ENCODE results near the gene PTPRK.

The PTPRK gene

DNA sequence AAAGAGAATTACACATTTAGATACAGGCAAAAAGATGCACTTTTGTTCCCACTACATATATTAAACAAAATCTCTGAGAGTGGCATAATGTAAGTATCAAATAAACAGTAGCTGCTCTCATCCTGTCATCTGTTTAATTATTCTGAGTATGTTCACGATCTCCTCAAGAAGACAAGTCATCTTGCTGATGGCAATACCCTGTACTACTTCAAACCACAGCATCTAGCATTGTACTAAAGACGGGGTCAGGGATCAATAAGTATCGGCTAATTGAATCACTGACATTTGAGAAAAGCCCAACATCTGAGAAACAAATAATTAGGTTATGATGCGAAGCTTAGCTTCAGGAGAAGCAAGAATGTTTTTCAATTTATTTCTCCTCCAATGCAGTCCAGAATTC, 175.1 kb downstream of the PTPRK start:
- Histone ChIP-seq H3K27me3 (no peaks in the 10 kb centered on the region), H3K36me3 (no peaks in the 10 kb centered on the region), H3K9me3 (no peaks in the 10 kb centered on the region), H3K27ac (no peak overlapping the region), H3K4me3 (no peak overlapping the region), H3K4me1 (peaks cover 0 to 9% (median under 1%) of the 10 kb centered on the region in 4 donors)
- intact Hi-C loops (cut with DNase I; ENCODE audit: low total_unique reads) = no loop called here
- TF ChIP-seq, protein P1, sequence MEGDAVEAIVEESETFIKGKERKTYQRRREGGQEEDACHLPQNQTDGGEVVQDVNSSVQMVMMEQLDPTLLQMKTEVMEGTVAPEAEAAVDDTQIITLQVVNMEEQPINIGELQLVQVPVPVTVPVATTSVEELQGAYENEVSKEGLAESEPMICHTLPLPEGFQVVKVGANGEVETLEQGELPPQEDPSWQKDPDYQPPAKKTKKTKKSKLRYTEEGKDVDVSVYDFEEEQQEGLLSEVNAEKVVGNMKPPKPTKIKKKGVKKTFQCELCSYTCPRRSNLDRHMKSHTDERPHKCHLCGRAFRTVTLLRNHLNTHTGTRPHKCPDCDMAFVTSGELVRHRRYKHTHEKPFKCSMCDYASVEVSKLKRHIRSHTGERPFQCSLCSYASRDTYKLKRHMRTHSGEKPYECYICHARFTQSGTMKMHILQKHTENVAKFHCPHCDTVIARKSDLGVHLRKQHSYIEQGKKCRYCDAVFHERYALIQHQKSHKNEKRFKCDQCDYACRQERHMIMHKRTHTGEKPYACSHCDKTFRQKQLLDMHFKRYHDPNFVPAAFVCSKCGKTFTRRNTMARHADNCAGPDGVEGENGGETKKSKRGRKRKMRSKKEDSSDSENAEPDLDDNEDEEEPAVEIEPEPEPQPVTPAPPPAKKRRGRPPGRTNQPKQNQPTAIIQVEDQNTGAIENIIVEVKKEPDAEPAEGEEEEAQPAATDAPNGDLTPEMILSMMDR (IDR thresholded peaks at IDR 0.05) = no peak
- DNase-seq = no peak

DNA sequence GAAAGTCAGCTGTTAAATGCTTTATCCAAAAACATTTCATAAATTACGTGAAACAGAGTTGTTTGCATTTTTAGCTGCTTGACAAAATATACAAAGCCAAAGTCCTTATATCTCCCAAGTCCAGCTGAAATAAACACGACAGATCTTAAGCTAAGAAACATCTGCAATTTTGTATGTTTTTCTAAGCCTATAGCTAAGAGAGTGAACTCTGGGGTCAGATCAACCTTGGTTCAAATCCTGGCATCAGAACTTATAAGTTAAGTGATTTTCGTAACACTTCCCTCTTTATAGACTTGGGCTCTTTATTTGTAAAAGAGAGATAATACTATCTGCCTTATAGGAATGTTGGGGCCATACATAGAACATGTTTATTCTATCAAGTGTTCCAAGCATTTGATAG, 176.7 kb downstream of the PTPRK start:
- Histone ChIP-seq H3K36me3 (no peaks in the 10 kb centered on the region), H3K27me3 (no peaks in the 10 kb centered on the region), H3K4me1 (peaks cover 0 to 25% (median 8%) of the 10 kb centered on the region in 4 donors), H3K9me3 (no peaks in the 10 kb centered on the region), H3K4me3 (no peak overlapping the region), H3K27ac (no peak overlapping the region)
- no peak for DNase-seq
- TF ChIP-seq, protein P1 (IDR thresholded peaks at IDR 0.05) = no peak
- intact Hi-C loops (cut with DNase I; ENCODE audit: low total_unique reads) = no loop called here

DNA sequence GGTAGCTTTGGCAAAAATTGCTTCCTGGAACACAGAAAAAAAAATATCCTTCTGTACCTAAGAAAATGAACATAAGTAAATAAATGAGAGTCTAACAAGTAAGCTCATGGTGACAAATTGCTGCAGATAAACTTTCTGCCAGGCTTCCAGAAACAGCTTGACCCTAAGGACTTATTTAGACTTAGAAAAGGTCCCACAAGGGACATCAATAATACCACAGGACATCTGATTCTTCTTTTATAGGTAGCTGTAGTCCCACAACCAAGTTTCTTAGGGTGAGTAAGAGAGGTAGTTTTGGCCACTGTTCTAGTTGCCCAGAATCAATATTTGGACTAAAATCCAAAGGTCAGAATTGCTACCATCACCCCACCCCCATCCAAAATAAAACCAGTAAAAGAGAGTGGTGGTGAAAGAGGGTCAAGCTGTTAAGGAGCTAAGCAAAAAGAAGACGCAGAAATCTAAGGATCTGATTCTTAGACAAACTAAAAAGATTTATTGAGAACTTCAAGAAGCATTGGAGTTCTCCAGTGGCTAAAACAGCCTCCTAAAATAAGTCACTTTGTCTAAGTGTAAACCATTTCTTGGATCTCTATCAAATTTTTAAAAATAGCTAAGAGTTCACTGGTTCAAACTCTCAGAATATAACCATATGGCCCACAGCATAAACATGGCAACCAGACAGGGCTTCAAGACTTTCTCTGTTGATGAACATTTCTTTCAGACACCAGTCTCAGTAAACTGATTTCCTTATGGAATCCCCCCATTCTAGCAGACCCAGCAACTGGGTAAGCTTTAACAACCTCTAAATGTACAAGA, 180.6 kb downstream of the PTPRK start:
- peak overlapping the region; percentile 30 to 39 for H3K27ac ChIP-seq
- TF ChIP-seq, protein P1 (IDR thresholded peaks at IDR 0.05) = no peak
- no peak overlapping the region for H3K4me3 ChIP-seq
- H3K9me3 ChIP-seq = no peaks in the 10 kb centered on the region
- intact Hi-C loops (cut with DNase I; ENCODE audit: low total_unique reads) = no loop called here
- no peaks in the 10 kb centered on the region for H3K27me3 ChIP-seq
- no peaks in the 10 kb centered on the region for H3K36me3 ChIP-seq
- peaks cover 0 to 53% (median 8%) of the 10 kb centered on the region in 4 donors for H3K4me1 ChIP-seq
- no peak for DNase-seq

DNA sequence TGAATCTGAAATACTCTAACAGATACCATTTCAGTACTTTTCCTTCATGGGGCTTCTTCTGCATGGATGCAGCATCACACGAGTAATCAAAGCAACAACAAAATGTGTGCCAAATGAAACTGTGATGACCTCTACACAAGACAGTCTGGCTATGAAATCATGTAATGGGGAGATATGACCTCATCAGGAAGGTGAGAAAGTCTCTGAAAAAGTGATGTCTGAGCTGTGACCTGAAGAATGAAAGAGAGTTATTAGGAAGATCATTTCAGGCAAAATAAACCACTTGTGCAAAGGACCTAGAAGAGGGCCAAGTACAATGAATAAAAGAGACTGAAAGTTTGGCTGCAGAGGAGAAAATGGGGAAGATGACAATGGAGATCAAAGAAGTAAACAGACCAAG, 182.8 kb downstream of the PTPRK start:
- no peak overlapping the region for H3K27ac ChIP-seq
- no peaks in the 10 kb centered on the region for H3K9me3 ChIP-seq
- no peaks in the 10 kb centered on the region for H3K36me3 ChIP-seq
- TF ChIP-seq, protein P1 (IDR thresholded peaks at IDR 0.05) = no peak
- no peaks in the 10 kb centered on the region for H3K27me3 ChIP-seq
- intact Hi-C loops (cut with DNase I; ENCODE audit: low total_unique reads) = no loop called here
- H3K4me3 ChIP-seq = no peak overlapping the region
- peaks cover 0 to 65% (median 8%) of the 10 kb centered on the region in 4 donors for H3K4me1 ChIP-seq
- no peak for DNase-seq

DNA sequence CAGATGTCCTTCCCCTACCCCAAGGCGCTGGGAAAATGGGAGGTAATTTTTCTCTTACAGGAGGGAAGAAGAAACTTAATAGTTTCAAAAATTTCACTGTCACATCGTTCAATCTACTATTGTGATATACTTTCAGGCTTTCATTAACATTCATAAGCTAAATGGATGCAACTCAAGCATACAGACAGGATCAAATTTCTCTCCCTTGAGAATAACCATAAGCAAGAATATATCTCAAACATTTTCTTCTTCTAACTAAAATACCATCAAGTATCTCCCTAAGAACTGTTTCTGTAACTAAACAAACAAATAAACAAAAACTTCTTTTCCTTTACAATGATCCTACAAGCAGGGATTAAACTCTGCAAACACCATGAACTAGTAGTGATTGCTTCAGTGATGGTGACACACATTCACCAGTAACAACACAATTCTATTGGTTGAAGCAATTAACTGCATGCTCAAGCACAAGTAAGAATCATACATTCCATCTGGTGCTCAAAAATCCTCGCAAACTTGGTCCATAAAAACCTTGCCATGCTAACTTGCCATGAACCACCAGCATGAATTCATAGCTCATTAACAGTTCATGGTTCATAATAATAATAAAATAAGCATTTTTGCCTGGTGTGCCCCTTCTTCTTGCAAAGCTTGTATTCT, 183.8 kb downstream of the PTPRK start:
- H3K4me1 ChIP-seq = peaks cover 0 to 65% (median 8%) of the 10 kb centered on the region in 4 donors
- no peak overlapping the region for H3K27ac ChIP-seq
- no peaks in the 10 kb centered on the region for H3K36me3 ChIP-seq
- no peak overlapping the region for H3K4me3 ChIP-seq
- no peaks in the 10 kb centered on the region for H3K9me3 ChIP-seq
- TF ChIP-seq, protein P1 (IDR thresholded peaks at IDR 0.05) = no peak
- no peaks in the 10 kb centered on the region for H3K27me3 ChIP-seq
- intact Hi-C loops (cut with DNase I; ENCODE audit: low total_unique reads) = no loop called here
- no peak for DNase-seq

All from tibial artery (tissue), 4 donors.